GM21576 (cell line): ENCODE measurements around the gene ZNF793.

ENCODE experiments used
- ATAC-seq: cut with Tn5 transposase; IDR thresholded peaks from one replicate; pipeline ENCODE4 v1.9.1; 2021; ENCODE audit warnings: mild to moderate bottlenecking, moderate library complexity; ENCODE audit not compliant: unreplicated experiment

Gene ZNF793

DNA sequence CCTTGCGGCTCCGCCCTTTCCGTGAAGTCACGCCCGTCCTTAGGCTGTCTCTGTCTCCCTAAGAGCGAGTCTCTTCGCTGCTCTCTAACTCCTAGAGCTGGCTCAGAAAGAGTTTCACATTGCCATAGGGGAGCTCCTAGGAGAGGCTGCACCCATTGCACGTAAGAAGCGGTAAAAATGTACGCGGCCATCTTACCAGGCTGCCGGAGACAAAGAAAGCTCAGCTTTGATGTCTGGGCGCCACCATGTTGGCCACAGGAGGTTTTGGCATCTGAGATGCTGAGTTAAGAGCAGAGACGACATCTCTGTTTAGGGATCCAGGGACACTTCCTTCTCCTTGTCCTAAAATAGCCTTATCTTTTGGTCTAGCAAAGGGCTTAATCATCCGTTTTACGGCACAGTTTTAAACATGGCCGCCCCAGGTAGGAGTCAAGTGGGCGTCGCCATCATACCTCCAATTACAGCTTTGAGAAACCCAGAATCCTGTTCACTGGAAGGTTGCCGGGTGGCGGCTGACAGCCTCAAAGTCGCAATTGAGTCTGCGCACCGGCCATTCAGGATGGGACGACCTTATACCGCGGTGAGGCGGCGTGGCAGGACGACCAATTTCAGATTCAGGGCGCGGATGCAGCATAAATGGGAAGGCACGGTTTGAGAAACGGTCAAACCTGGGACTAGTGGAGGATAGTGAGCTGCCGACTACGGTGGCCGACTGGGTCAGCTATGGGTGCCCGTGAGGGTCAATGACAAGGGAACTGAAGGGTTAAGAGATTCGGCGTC is at the start of gene ZNF793:
ZNF793 (plus strand) TSS at position 553 of the 780 bp plus-strand sequence. CDS start 16,501 bp downstream, outside the sequence.
- peak; percentile 62 for ATAC-seq

GRCh38 chr19:37466277-37466797 is 40.4 kb upstream of the ZNF793 start:
- ATAC-seq = no peak

DNA sequence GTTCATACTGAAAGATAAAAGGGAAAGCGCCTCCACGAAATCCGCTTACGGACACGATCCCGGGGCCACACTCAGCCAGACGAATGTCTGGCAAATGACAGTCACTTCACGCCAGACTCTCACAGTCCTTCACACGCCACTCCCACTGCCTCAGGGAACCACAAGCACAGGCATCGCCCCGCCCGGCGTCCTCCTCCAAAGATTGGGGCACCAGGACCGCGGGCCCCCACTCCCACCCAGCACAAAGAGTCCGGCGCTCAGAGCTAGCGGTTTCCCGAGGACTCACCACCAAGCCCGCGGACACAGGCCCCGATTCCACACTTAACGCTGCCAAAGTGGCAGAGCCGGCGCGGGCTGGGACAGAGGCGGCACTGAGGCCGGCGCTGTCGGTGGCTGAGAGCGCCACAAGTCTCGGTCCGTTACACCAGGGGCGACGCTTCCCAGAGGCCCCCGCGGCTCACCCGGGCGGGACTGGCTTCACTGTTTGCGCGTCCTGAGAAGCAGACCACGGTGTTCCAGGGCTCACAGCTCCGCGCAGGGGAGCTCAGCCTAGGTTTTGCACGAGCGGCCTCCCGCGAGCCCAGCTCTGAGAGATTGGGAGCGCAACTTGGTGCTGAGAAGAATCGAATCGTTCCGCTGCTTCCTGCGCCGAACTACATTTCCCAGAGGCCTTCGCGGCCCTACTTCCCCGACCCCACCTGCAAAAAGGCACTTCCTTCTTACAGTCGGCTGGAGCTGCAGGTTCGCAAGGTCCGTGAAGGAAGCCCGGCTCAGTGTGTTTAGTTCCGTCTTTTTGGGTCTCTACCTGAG is 39.7 kb upstream of the ZNF793 start, which contains the start of gene ZNF569:
ZNF569 (minus strand) TSS at position 647 of the 810 bp plus-strand sequence. CDS start 22,523 bp downstream, outside the sequence.
- ATAC-seq = peak; percentile 60

GRCh38 chr19:37467608-37468090 is 39.1 kb upstream of the ZNF793 start:
- ATAC-seq = no peak

- peak; percentile 61 for ATAC-seq
Observed at GRCh38 chr19:37468961-37469777, 37.6 kb upstream of the ZNF793 start, which contains the start of gene ZNF570. ZNF570 (plus strand) TSS chr19:37469356; CDS start chr19:37470355, 999 bp downstream.

- no peak for ATAC-seq
Observed at GRCh38 chr19:37470216-37470615, 36.5 kb upstream of the ZNF793 start.

- no peak for ATAC-seq
Observed at GRCh38 chr19:37472165-37472564, 34.6 kb upstream of the ZNF793 start.

DNA sequence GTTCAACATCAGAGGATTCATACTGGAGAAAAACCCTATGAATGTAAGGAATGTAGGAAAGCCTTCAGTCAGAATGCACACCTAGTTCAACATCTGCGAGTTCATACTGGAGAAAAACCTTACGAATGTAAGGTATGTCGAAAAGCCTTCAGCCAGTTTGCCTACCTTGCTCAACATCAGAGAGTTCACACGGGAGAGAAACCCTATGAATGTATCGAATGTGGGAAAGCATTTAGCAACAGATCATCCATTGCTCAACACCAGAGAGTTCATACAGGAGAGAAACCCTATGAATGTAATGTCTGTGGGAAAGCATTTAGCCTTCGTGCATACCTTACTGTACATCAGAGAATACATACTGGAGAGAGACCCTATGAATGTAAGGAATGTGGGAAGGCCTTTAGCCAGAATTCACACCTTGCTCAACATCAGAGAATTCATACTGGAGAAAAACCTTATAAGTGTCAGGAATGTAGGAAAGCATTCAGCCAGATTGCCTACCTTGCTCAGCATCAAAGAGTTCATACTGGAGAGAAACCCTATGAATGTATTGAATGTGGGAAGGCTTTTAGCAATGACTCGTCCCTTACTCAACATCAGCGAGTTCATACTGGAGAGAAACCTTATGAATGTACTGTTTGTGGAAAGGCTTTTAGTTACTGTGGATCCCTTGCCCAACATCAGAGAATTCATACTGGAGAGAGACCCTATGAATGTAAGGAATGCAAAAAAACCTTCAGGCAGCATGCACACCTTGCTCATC is 22.2 kb upstream of the ZNF793 start:
- ATAC-seq = no peak

DNA sequence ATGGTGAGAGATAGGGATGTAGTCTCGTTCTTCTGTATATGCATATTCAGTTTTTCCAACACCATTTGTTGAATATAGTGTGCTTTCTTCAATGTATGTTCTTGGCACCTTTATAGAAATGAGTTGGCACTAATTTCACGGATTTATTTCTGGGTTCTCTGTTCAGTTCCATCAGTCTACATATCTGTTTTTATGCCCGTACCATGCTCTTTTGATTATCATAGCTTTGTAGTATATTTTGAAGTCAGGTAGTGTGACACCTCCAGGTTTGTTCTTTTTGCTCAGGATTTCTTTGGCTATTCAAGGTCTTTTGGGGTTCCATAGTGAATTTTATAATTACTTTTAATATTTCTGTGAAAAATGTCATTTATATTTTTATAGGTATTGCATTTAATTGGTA is 14.5 kb upstream of the ZNF793 start:
- no peak for ATAC-seq

DNA sequence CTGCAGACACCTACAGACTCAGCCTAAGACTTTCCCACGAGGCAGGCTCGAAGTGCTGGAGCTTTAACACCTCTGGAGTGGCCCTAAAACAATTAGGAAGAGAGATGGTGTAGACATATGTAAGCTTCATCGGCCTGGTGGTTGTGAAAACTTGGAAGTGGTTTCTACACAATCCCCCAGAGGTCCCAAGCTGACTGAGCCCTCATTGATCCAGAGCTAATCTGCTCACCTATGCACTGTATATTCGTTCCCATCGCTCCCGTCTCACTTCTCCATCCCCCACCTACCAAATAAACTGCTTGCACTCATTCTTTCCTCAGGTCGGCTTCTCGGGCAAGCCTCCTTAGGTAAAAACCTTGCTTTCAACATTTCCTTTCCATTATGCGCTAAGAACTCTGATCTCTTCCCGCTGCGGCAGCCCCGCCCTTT is 767 bp upstream of the ZNF793 start:
- peak; percentile 13 for ATAC-seq

DNA sequence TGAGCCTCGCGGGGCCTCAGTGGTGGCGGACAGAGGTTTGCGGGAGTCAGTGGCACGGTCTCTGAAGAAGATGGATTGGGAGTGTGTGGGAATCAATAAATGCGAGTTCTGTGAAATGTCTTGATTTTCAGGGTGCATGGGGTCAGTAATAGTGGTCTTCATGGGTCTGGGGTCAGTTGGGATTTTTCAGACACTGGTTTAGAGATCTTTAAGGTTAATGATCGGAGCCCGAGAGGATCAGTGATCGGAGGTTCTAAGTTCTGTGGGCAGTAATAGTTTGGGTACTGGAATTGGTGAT is 377 bp downstream of the ZNF793 start:
- ATAC-seq = no peak

DNA sequence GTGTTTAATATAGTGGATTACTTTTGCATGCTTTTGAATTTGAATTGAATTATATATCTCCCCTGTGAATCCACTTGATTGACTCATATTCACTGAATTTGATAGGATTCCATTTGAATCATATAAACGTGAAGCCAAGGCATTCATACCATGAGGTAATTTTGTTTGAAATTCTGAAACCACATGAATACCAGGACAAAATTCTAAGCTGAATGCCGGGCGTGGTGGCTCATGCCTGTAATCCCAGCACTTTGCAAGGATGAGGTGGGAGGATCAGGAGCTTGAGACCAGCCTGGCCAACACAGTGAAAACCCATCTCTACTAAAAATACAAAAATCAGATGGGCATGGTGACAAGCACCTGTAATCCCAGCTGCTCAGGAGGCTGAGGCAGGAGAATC is 4.4 kb downstream of the ZNF793 start:
- no peak for ATAC-seq

DNA sequence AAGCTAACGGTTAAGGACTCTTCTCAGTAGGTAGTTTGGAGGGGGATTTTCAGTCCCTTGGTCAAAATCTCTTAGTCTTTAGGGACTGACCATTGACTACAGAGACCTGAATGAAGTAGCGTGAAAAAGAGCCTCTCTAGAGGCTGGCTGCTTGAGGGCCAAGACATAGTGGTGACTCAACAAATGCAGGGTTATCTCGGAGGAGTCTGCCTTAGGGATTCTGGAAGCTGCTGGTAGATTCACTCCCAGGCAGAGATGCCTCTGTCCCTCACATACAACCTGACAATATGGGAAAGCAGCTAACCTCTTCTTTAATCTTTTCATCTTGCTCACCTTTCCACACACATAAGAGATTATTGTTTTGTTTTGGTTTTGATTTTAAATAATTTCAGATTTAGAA is 5.1 kb downstream of the ZNF793 start:
- ATAC-seq = no peak

GRCh38 chr19:37513397-37513796 is 6.7 kb downstream of the ZNF793 start:
- ATAC-seq = no peak

GRCh38 chr19:37519890-37520289 is 13.2 kb downstream of the ZNF793 start:
- no peak for ATAC-seq

GRCh38 chr19:37537391-37537947 is 30.7 kb downstream of the ZNF793 start:
- ATAC-seq = no peak

GRCh38 chr19:37551129-37551993 is 44.6 kb downstream of the ZNF793 start:
- no peak for ATAC-seq

- ATAC-seq = no peak
Observed at GRCh38 chr19:37563518-37563917, 56.8 kb downstream of the ZNF793 start.
